NCI-H2196 treated with DMSO at 0.1 percent for 48 hours (cell line): Measurements from ENCODE around the gene UBE2F.
"Not testable (repeated sequence)": the region's sequence is repeated elsewhere in the genome, so short reads cannot be mapped to it uniquely, and the experiment has no call there.

Source experiments
- DNase-seq: peaks from one replicate; lab custom pipeline; 2025; ENCODE audit not compliant: unreplicated experiment; lab: John Stamatoyannopoulos, UW

Gene UBE2F

GRCh38 chr2:238013806-238014205 is 47.0 kb downstream of the UBE2F start:
- DNase-seq = no peak

GRCh38 chr2:238015705-238016104 is 48.9 kb downstream of the UBE2F start:
- DNase-seq = no peak

GRCh38 chr2:238016526-238016925 is 49.7 kb downstream of the UBE2F start:
- DNase-seq = no peak

GRCh38 chr2:238019962-238020361 is 53.1 kb downstream of the UBE2F start:
- DNase-seq = no peak

- no peak for DNase-seq
Measured at GRCh38 chr2:238020816-238021215, 54.0 kb downstream of the UBE2F start.

GRCh38 chr2:238021327-238021726 is 54.5 kb downstream of the UBE2F start:
- no peak for DNase-seq

- no peak for DNase-seq
Measured at GRCh38 chr2:238022594-238023157, 55.9 kb downstream of the UBE2F start.

- no peak for DNase-seq
Measured at GRCh38 chr2:238023608-238024007, 56.8 kb downstream of the UBE2F start.

- DNase-seq = no peak
Measured at GRCh38 chr2:238024986-238025385, 58.2 kb downstream of the UBE2F start.

- DNase-seq = no peak
Measured at GRCh38 chr2:238025741-238026360, 59.0 kb downstream of the UBE2F start.

GRCh38 chr2:238027058-238027457 is 60.2 kb downstream of the UBE2F start:
- DNase-seq = no peak

GRCh38 chr2:238027591-238028415 is 61.0 kb downstream of the UBE2F start:
- DNase-seq = no peak

- no peak for DNase-seq
Measured at GRCh38 chr2:238029853-238030252, 63.0 kb downstream of the UBE2F start.

GRCh38 chr2:238030422-238031155 is 63.8 kb downstream of the UBE2F start:
- no peak for DNase-seq

- DNase-seq = no peak
Measured at GRCh38 chr2:238031751-238032150, 64.9 kb downstream of the UBE2F start.

GRCh38 chr2:238032755-238033337 is 66.0 kb downstream of the UBE2F start:
- DNase-seq = no peak

GRCh38 chr2:238033991-238034390 is 67.2 kb downstream of the UBE2F start:
- DNase-seq = not testable (repeated sequence)

GRCh38 chr2:238038203-238038602 is 71.4 kb downstream of the UBE2F start:
- no peak for DNase-seq

- no peak for DNase-seq
Measured at GRCh38 chr2:238039151-238039550, 72.3 kb downstream of the UBE2F start.

GRCh38 chr2:238039985-238040384 is 73.2 kb downstream of the UBE2F start:
- DNase-seq = no peak

- no peak for DNase-seq
Measured at GRCh38 chr2:238040918-238041317, 74.1 kb downstream of the UBE2F start.
